Colonic mucosa (tissue), 4 donors: ENCODE results near the gene MAPK1. TPM values are rescaled to one million over a fixed set of nuclear protein-coding genes. Genes with fewer than 3 reads are reported as not detected.
"Not testable (repeated sequence)": the region's sequence is repeated elsewhere in the genome, so short reads cannot be mapped to it uniquely, and the experiment has no call there.

Source experiments
- DNase-seq: peaks from one replicate; pipeline ENCODE4 v3.0.0-alpha.2; 2020
- H3K27ac ChIP-seq: fragments of 200-600 bp; one replicate; pipeline ENCODE4 v1.8.0; 2021
- H3K27me3 ChIP-seq: fragments of 200-600 bp; one replicate; pipeline ENCODE4 v1.8.0; 2021
- H3K36me3 ChIP-seq: fragments of 200-600 bp; one replicate; pipeline ENCODE4 v1.8.0; 2021
- H3K4me1 ChIP-seq: fragments of 200-600 bp; one replicate; pipeline ENCODE4 v1.8.0; 2021; ENCODE audit warnings: mild to moderate bottlenecking
- H3K4me3 ChIP-seq: fragments of 200-600 bp; one replicate; pipeline ENCODE4 v1.8.0; 2021
- H3K9ac ChIP-seq, 2 donors: one replicate each; pipeline ENCODE4 v1.7.0; 2013; ENCODE audit warnings: control low read depth in 2 of 2, low read depth in 2 of 2, low read length in 2 of 2
- H3K9me3 ChIP-seq: fragments of 200-600 bp; one replicate; pipeline ENCODE4 v1.8.0; 2021
- intact Hi-C: fragments of 100-400 bp; cut with DNase I; formaldehyde crosslinking; loops from one replicate; pipeline ENCODE4 v1.14.1; 2022
- total RNA-seq, 2 donors: library from RNA; stranded (reverse); fragmentation: NEBNext Ultra II Directional in 1 of 2; extraction: Animal tissue kit (Norgen Biotek cat#: 25700) in 1 of 2; gene quantifications; one replicate each; pipeline ENCODE4 v1.2.1, GENCODE V29; 2021
- TF ChIP-seq, protein P1 (sequence below): fragments of 200-600 bp; IDR thresholded peaks from one replicate; pipeline ENCODE4 v1.8.0; 2022; ENCODE audit warnings: antibody characterized with exemption, mild to moderate bottlenecking
- donor health status: healthy.
- donor health status: DM: no; HTN: no; CAD: no.
- donor health status: DM: no; HTN: no; CAD: no.

Gene MAPK1
- total RNA-seq, 2 donors from 2014 or later, result 140 to 147 TPM

DNA sequence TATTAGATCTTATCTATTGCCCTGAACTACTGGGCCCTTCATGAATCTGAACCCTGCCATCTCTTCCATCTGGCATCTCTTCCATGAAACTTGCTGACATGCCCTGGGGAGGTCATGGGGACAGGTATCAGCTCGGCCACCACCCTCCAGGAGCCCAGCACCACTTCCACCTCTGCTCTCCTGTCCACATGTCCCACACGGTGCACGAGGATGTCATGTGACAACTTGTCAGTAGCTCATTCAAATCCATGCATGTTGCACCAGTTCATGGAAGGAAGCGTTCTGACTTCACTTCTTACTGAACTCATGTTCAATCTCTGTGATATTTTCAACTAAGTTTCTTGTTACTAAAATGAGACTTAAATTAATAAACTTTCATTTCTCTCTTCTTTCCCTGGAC lies 148.4 kb downstream of the MAPK1 start:
- Histone ChIP-seq H3K27ac (no peak overlapping the region), H3K4me1 (no peaks in the 10 kb centered on the region), H3K27me3 (no peaks in the 10 kb centered on the region), H3K4me3 (no peak overlapping the region), H3K36me3 (no peaks in the 10 kb centered on the region), H3K9me3 (no peaks in the 10 kb centered on the region), H3K9ac (no peak overlapping the region)
- intact Hi-C loops, result no loop called here
- TF ChIP-seq, protein P1, sequence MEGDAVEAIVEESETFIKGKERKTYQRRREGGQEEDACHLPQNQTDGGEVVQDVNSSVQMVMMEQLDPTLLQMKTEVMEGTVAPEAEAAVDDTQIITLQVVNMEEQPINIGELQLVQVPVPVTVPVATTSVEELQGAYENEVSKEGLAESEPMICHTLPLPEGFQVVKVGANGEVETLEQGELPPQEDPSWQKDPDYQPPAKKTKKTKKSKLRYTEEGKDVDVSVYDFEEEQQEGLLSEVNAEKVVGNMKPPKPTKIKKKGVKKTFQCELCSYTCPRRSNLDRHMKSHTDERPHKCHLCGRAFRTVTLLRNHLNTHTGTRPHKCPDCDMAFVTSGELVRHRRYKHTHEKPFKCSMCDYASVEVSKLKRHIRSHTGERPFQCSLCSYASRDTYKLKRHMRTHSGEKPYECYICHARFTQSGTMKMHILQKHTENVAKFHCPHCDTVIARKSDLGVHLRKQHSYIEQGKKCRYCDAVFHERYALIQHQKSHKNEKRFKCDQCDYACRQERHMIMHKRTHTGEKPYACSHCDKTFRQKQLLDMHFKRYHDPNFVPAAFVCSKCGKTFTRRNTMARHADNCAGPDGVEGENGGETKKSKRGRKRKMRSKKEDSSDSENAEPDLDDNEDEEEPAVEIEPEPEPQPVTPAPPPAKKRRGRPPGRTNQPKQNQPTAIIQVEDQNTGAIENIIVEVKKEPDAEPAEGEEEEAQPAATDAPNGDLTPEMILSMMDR, result no peak
- DNase-seq, result no peak

- DNase-seq, result no peak
- no peaks in the 10 kb centered on the region for H3K9me3 ChIP-seq
- H3K27ac ChIP-seq, result no peak overlapping the region
- H3K4me1 ChIP-seq, result no peaks in the 10 kb centered on the region
- no peak overlapping the region for H3K4me3 ChIP-seq
- TF ChIP-seq, protein P1, result no peak
- intact Hi-C loops, result no loop called here
- H3K27me3 ChIP-seq, result no peaks in the 10 kb centered on the region
- H3K36me3 ChIP-seq, result no peaks in the 10 kb centered on the region
- H3K9ac ChIP-seq, result no peak overlapping the region
These were observed 148.9 kb downstream of the MAPK1 start for GRCh38 chr22:21718499-21718898.

DNA sequence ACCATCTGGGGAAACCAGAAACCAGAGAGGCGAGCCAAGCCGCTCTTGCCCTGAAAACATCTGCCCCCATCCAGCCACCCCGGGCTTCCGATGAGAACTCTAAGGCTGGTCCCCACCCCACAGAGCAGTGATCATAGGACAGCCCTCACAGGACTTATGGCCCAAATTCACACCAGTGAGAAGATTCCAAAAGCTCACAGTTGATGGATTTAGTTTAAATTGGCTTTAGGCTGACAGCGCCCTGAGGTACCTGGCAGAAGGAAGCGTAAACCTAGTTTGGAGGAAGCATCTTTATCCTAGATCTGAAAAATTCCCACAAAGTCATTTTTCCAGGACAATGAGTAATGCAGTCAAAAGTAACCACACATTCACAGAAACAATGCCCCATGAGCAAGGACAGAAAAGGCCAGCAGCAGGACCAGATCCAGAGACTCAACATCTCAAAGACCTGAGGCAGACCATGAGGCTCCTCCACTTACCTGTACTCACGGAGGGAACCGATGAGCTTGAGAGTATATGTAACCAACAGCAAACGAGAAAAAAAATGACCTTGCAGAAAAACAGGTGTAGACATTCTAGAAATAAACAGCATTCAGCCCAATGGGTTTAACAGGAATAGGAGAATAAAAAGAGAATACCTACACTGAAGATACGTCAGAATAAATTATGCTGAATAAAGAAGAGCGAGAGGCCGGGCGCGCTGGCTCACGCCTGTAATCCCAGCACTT lies 150.9 kb downstream of the MAPK1 start:
- H3K4me1 ChIP-seq, DNase-seq, H3K27me3 ChIP-seq, intact Hi-C loops, H3K27ac ChIP-seq, H3K9me3 ChIP-seq, H3K9ac ChIP-seq, H3K36me3 ChIP-seq, H3K4me3 ChIP-seq: not testable (repeated sequence)

- H3K9ac ChIP-seq, result no peak overlapping the region
- no peaks in the 10 kb centered on the region for H3K36me3 ChIP-seq
- intact Hi-C loops, result loop anchor here (5.0 kb wide), 2 partner anchors 223 to 238 kb away; partner anchors contain the start of gene PPM1F
- H3K27me3 ChIP-seq, result no peaks in the 10 kb centered on the region
- TF ChIP-seq, protein P1, result no peak
- H3K27ac ChIP-seq, result no peak overlapping the region
- no peak for DNase-seq
- H3K4me3 ChIP-seq, result no peak overlapping the region
- no peaks in the 10 kb centered on the region for H3K4me1 ChIP-seq
- H3K9me3 ChIP-seq, result no peaks in the 10 kb centered on the region
These were observed 152.7 kb downstream of the MAPK1 start for GRCh38 chr22:21714786-21715185.

- no peak overlapping the region for H3K27ac ChIP-seq
- H3K9ac ChIP-seq, result no peak overlapping the region
- no peaks in the 10 kb centered on the region for H3K36me3 ChIP-seq
- no peak for DNase-seq
- H3K4me1 ChIP-seq, result no peaks in the 10 kb centered on the region
- intact Hi-C loops, result loop anchor here (5.0 kb wide), 2 partner anchors 223 to 238 kb away; partner anchors contain the start of gene PPM1F
- H3K27me3 ChIP-seq, result no peaks in the 10 kb centered on the region
- no peak overlapping the region for H3K4me3 ChIP-seq
- TF ChIP-seq, protein P1, result no peak
- H3K9me3 ChIP-seq, result no peaks in the 10 kb centered on the region
These were observed 153.2 kb downstream of the MAPK1 start for GRCh38 chr22:21714059-21714770.
